ENCODE results near the gene YAF2.

Gene YAF2

GRCh38 chr12:42167711-42168110, 70.3 kb downstream of the YAF2 start:
- no peak overlapping the region for H3K9ac ChIP-seq (ENCODE audit: low read depth, low read length)
- no peaks in the 10 kb centered on the region; the same call in none of the 2 replicates for H3K36me3 ChIP-seq (ENCODE audit: insufficient read depth, low read length)
- no peaks in the 10 kb centered on the region for H3K4me1 ChIP-seq (ENCODE audit: insufficient read depth, low read length)
- no peaks in the 10 kb centered on the region for H3K27me3 ChIP-seq (ENCODE audit: insufficient read depth, low read length, poor library complexity)
- H3K4me2 ChIP-seq (ENCODE audit: insufficient read depth, low read length): no peak overlapping the region
- peaks cover 3% of the 10 kb centered on the region; the same call in 1 of the 2 replicates for H4K20me1 ChIP-seq (ENCODE audit: insufficient read depth, low read length)
- TF ChIP-seq EZH2 (IDR thresholded peaks at IDR 0.05; ENCODE audit: borderline replicate concordance, low read depth, low read length, severe bottlenecking) (no peak), CTCF (IDR thresholded peaks at IDR 0.05; ENCODE audit: borderline replicate concordance, extremely low read depth, low read length, poor library complexity, severe bottlenecking) (no peak)
- no peak overlapping the region for H3K4me3 ChIP-seq (ENCODE audit: low read depth in 1 of 2, low read length in 2 of 2)
- H3K27ac ChIP-seq (ENCODE audit: low read length): no peak overlapping the region
- DNase-seq (no peak), ATAC-seq (ENCODE audit: insufficient read depth, low read depth) (no peak)
- H3K9me3 ChIP-seq (ENCODE audit: insufficient read depth, low read length, severe bottlenecking): no peaks in the 10 kb centered on the region
- H3K79me2 ChIP-seq (ENCODE audit: insufficient read depth, low read length): peaks cover 14% of the 10 kb centered on the region; the same call in 1 of the 2 replicates
- no peak overlapping the region for H2AFZ ChIP-seq (ENCODE audit: low read depth, low read length)

GRCh38 chr12:42166501-42166900, 71.5 kb downstream of the YAF2 start:
- H3K27ac ChIP-seq (ENCODE audit: low read length): no peak overlapping the region
- H3K9ac ChIP-seq (ENCODE audit: low read depth, low read length): no peak overlapping the region
- H3K4me3 ChIP-seq (ENCODE audit: low read depth in 1 of 2, low read length in 2 of 2): no peak overlapping the region
- H3K79me2 ChIP-seq (ENCODE audit: insufficient read depth, low read length): peaks cover 12% of the 10 kb centered on the region; the same call in 1 of the 2 replicates
- DNase-seq: no peak
- no peak overlapping the region for H2AFZ ChIP-seq (ENCODE audit: low read depth, low read length)
- H3K4me1 ChIP-seq (ENCODE audit: insufficient read depth, low read length): no peaks in the 10 kb centered on the region
- peaks cover 3% of the 10 kb centered on the region; the same call in 1 of the 2 replicates for H4K20me1 ChIP-seq (ENCODE audit: insufficient read depth, low read length)
- no peaks in the 10 kb centered on the region for H3K9me3 ChIP-seq (ENCODE audit: insufficient read depth, low read length, severe bottlenecking)
- H3K27me3 ChIP-seq (ENCODE audit: insufficient read depth, low read length, poor library complexity): no peaks in the 10 kb centered on the region
- H3K4me2 ChIP-seq (ENCODE audit: insufficient read depth, low read length): no peak overlapping the region
- H3K36me3 ChIP-seq (ENCODE audit: insufficient read depth, low read length): peaks cover under 1% of the 10 kb centered on the region
- no peak for ATAC-seq (ENCODE audit: insufficient read depth, low read depth)
- no peak for TF ChIP-seq CTCF (IDR thresholded peaks at IDR 0.05; ENCODE audit: borderline replicate concordance, extremely low read depth, low read length, poor library complexity, severe bottlenecking)
- no peak for TF ChIP-seq EZH2 (IDR thresholded peaks at IDR 0.05; ENCODE audit: borderline replicate concordance, low read depth, low read length, severe bottlenecking)

- Histone ChIP-seq H3K27ac (ENCODE audit: low read length) (no peak overlapping the region), H3K4me3 (ENCODE audit: low read depth in 1 of 2, low read length in 2 of 2) (no peak overlapping the region), H2AFZ (ENCODE audit: low read depth, low read length) (no peak overlapping the region), H3K4me2 (ENCODE audit: insufficient read depth, low read length) (no peak overlapping the region), H3K4me1 (ENCODE audit: insufficient read depth, low read length) (no peaks in the 10 kb centered on the region), H3K9ac (ENCODE audit: low read depth, low read length) (no peak overlapping the region), H4K20me1 (ENCODE audit: insufficient read depth, low read length) (peaks cover under 1% of the 10 kb centered on the region; the same call in 1 of the 2 replicates), H3K9me3 (ENCODE audit: insufficient read depth, low read length, severe bottlenecking) (no peaks in the 10 kb centered on the region), H3K79me2 (ENCODE audit: insufficient read depth, low read length) (peaks cover 5% of the 10 kb centered on the region; the same call in 1 of the 2 replicates), H3K36me3 (ENCODE audit: insufficient read depth, low read length) (peaks cover 22% of the 10 kb centered on the region), H3K27me3 (ENCODE audit: insufficient read depth, low read length, poor library complexity) (no peaks in the 10 kb centered on the region)
- TF ChIP-seq EZH2 (IDR thresholded peaks at IDR 0.05; ENCODE audit: borderline replicate concordance, low read depth, low read length, severe bottlenecking): no peak
- no peak for TF ChIP-seq CTCF (IDR thresholded peaks at IDR 0.05; ENCODE audit: borderline replicate concordance, extremely low read depth, low read length, poor library complexity, severe bottlenecking)
- DNase-seq: no peak
- ATAC-seq (ENCODE audit: insufficient read depth, low read depth): no peak
Measured at GRCh38 chr12:42163913-42164312, 74.1 kb downstream of the YAF2 start.

Data from DND-41 (cell line).